Nucleus accumbens (tissue), 56 donors: Measurements from ENCODE around the gene ARFGEF3.

Source experiments
- DNase-seq, 56 donors: peaks; one replicate each; lab custom pipeline; 2025; lab: John Stamatoyannopoulos, UW

ARFGEF3 gene

GRCh38 chr6:138383776-138384175 lies 222.0 kb downstream of the ARFGEF3 start:
- DNase-seq, result no peak

GRCh38 chr6:138386897-138387296 lies 225.2 kb downstream of the ARFGEF3 start:
- no peak for DNase-seq

- DNase-seq, result no peak
Observed at GRCh38 chr6:138387577-138388368, 226.0 kb downstream of the ARFGEF3 start.

GRCh38 chr6:138389551-138389950 lies 227.8 kb downstream of the ARFGEF3 start:
- DNase-seq, result no peak
